ENCODE measurements around the gene CYP2A7. TPM values are rescaled to one million over a fixed set of nuclear protein-coding genes. Genes with fewer than 3 reads are reported as not detected.
A peak's percentile ranks its signal among the peaks of the same experiment; 100 is the strongest.
"Not testable (repeated sequence)": the region's sequence is repeated elsewhere in the genome, so short reads cannot be mapped to it uniquely, and the experiment has no call there.

CYP2A7 gene
- total and polyA plus RNA-seq, 7 experiments from 2014 or later, result not detected

DNA sequence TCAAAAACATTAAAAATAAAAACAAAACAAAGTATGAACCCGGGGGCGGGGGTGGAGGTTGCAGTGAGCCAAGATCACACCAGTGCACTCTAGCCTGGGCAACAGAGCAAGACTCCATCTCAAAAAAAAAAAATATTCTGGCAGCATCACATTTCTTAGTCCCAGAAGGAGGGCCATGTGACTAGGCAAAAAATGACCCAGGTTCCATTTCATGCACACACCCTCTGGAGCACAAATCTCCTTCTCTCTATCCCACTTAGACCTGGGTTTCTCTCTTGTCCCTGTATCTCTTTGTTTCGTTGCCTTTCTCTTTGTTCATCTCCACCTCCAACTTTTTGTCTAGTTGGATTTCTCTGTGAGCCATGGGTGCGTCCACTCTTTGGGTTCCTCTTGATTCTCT is 6.2 kb upstream of the CYP2A7 start:
- ChIA-PET CTCF (no interaction called here), POLR2A (no interaction called here)
- no peak overlapping the region for H3K4me3 ChIP-seq (ENCODE audit: low read length)
- H3K9me3 ChIP-seq (ENCODE audit: control insufficient read depth in 2 of 3, low read length in 3 of 3), result no peaks in the 10 kb centered on the region
- peaks cover 0 to 3% (median 0%) of the 10 kb centered on the region in 11 donors for H3K9me3 Mint-ChIP-seq
- no peaks in the 10 kb centered on the region for H3K27me3 ChIP-seq (ENCODE audit: control insufficient read depth in 2 of 2, insufficient read depth in 2 of 2, low read length in 2 of 2)
- H3K36me3 ChIP-seq (ENCODE audit: control insufficient read depth in 2 of 3, insufficient read depth in 3 of 3, low read length in 3 of 3), result no peaks in the 10 kb centered on the region
- peak overlapping the region in 1 of 9 donors; percentile 43 for H3K27ac Mint-ChIP-seq
- intact Hi-C loops (cut with micrococcal nuclease), result no loop called here
- H3K27me3 Mint-ChIP-seq, result peaks cover 9 to 37% (median 16%) of the 10 kb centered on the region in 5 donors
- no peaks in the 10 kb centered on the region for H3K4me1 Mint-ChIP-seq
- H3K36me3 Mint-ChIP-seq, result peaks cover 0 to 4% (median 0%) of the 10 kb centered on the region in 5 donors
- no peak for DNase-seq
- H3K4me3 Mint-ChIP-seq, result no peak overlapping the region
- ATAC-seq, result no peak
- no peak overlapping the region for H3K27ac ChIP-seq (ENCODE audit: low read depth, low read length)
- H3K4me1 ChIP-seq (ENCODE audit: control insufficient read depth in 2 of 2, insufficient read depth in 2 of 2, low read length in 2 of 2), result no peaks in the 10 kb centered on the region

DNA sequence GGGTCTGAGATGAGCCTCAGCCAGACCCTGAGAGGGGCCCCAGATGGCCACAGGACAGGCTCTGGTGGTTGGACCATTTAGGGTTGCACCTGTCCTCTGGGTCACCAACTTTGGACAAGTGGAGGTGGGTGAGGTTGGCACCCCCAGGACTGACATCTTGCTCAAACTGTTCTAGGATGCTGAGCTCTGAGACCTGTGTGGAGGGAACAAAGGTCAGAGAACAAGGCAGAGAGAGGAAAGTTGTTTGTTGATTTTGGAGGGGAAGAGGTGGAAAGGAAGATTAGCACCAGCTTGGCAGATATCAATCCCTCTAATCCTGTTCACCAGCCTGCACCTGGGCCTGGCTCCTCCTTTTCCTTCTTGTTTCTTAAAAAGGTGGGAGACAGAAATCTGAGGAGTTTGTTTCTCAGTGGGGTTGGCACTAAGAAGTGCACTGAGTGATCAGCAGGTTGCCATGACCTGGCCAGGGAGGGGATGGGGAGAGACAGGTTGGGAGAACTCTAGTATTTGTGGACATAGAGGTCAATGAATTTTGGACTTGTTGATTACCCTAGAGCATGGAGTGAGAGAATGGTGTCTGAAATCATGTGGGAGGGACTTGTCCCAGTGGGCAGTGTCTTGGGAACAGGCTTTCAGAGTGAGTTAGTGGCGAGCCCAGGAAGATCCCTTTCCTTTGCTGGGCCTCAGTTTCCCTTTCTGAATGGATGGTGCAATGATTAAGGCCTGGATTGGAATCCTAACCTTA is 2.3 kb upstream of the CYP2A7 start:
- DNase-seq; H3K36me3 Mint-ChIP-seq; H3K27me3 ChIP-seq (ENCODE audit: control insufficient read depth in 2 of 2, insufficient read depth in 2 of 2, low read length in 2 of 2); CTCF ChIA-PET; H3K36me3 ChIP-seq (ENCODE audit: control insufficient read depth in 2 of 3, insufficient read depth in 3 of 3, low read length in 3 of 3); H3K27ac ChIP-seq (ENCODE audit: low read depth, low read length); H3K4me1 ChIP-seq (ENCODE audit: control insufficient read depth in 2 of 2, insufficient read depth in 2 of 2, low read length in 2 of 2); H3K9me3 ChIP-seq (ENCODE audit: control insufficient read depth in 2 of 3, low read length in 3 of 3); H3K27ac Mint-ChIP-seq; H3K4me3 ChIP-seq (ENCODE audit: low read length); H3K9me3 Mint-ChIP-seq; ATAC-seq; H3K4me1 Mint-ChIP-seq; intact Hi-C loops (cut with micrococcal nuclease); H3K4me3 Mint-ChIP-seq; POLR2A ChIA-PET: not testable (repeated sequence)
- peaks cover 20 to 50% (median 23%) of the 10 kb centered on the region in 5 donors for H3K27me3 Mint-ChIP-seq

DNA sequence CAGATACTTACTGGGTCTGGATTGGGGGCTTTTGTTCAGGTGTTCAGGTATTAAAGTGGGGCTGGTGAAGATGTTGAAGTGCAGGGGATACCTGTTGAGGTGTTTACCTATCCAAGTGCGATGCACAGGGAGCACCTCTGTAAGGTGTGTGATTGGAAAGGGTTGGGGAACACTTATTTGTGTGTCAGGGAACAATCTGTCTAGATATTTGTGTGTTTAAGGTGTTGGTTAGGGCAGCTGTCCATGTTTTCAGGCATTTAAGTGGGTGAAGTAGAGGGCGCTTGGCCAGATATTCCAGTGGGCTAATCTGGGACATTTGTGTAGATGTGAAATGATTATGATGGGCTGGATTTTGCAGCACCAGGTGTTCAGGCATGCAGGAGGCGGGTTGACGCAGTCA is 2.7 kb downstream of the CYP2A7 start:
- CTCF ChIA-PET; H3K27me3 ChIP-seq (ENCODE audit: control insufficient read depth in 2 of 2, insufficient read depth in 2 of 2, low read length in 2 of 2); H3K4me1 ChIP-seq (ENCODE audit: control insufficient read depth in 2 of 2, insufficient read depth in 2 of 2, low read length in 2 of 2); DNase-seq; H3K27ac ChIP-seq (ENCODE audit: low read depth, low read length); H3K36me3 Mint-ChIP-seq; H3K9me3 Mint-ChIP-seq; intact Hi-C loops (cut with micrococcal nuclease); H3K9me3 ChIP-seq (ENCODE audit: control insufficient read depth in 2 of 3, low read length in 3 of 3); H3K36me3 ChIP-seq (ENCODE audit: control insufficient read depth in 2 of 3, insufficient read depth in 3 of 3, low read length in 3 of 3); H3K4me3 ChIP-seq (ENCODE audit: low read length); ATAC-seq; POLR2A ChIA-PET: not testable (repeated sequence)
- H3K27me3 Mint-ChIP-seq, result peaks cover 28 to 63% (median 44%) of the 10 kb centered on the region in 5 donors
- peaks cover 11 to 27% (median 17%) of the 10 kb centered on the region in 7 donors for H3K4me1 Mint-ChIP-seq
- peak overlapping the region in 2 of 10 donors; percentile 25 to 29 for H3K4me3 Mint-ChIP-seq
- H3K27ac Mint-ChIP-seq, result peak overlapping the region in 1 of 9 donors; percentile 11

DNA sequence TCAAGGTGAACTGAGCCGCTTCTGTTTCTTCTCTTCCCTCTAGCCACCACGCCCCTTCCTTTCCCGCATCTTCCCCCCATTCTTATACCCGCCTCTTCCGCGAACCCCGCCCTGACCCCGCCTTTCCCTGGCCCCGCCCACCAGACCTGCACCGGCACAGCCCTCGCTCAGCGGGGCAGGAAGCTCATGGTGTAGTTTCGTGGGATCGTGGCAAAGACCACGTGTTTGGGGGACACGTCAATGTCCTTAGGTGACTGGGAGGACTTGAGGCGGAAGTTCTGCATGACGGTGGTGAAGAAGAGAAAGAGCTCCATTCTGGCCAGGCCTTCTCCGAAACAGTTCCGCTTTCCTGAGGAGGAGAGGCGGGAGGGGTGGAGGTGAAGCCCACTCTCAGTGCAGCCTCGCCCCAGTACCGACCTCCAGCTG is 6.5 kb downstream of the CYP2A7 start:
- intact Hi-C loops (cut with micrococcal nuclease), result loop anchor here in 1 of 2 donors (1.0 kb wide), 2 partner anchors 31 to 77 kb away; no protein-coding TSS in a partner anchor
- DNase-seq, result peak; percentile 57 to 97 (median 90)
- H3K36me3 ChIP-seq (ENCODE audit: control insufficient read depth in 2 of 3, insufficient read depth in 3 of 3, low read length in 3 of 3); CTCF ChIA-PET; H3K4me1 ChIP-seq (ENCODE audit: control insufficient read depth in 2 of 2, insufficient read depth in 2 of 2, low read length in 2 of 2); H3K27me3 ChIP-seq (ENCODE audit: control insufficient read depth in 2 of 2, insufficient read depth in 2 of 2, low read length in 2 of 2); H3K9me3 ChIP-seq (ENCODE audit: control insufficient read depth in 2 of 3, low read length in 3 of 3): not testable (repeated sequence)
- H3K4me3 ChIP-seq (ENCODE audit: low read length), result peak overlapping the region; percentile 5
- Mint-ChIP-seq H3K27me3 (peaks cover 20 to 67% (median 30%) of the 10 kb centered on the region in 5 donors), H3K9me3 (peaks cover 0 to 10% (median 0%) of the 10 kb centered on the region in 11 donors), H3K4me3 (peak overlapping the region; percentile 72 to 85 (median 80)), H3K36me3 (peaks cover 0 to 16% (median 0%) of the 10 kb centered on the region in 5 donors), H3K27ac (peak overlapping the region; percentile 63 to 91 (median 87)), H3K4me1 (peaks cover 10 to 22% (median 14%) of the 10 kb centered on the region in 7 donors)
- ATAC-seq, result peak; percentile 93
- peak overlapping the region; percentile 45 for H3K27ac ChIP-seq (ENCODE audit: low read depth, low read length)
- POLR2A ChIA-PET, result interaction anchor here (0.6 kb wide), 1 partner anchor 27 kb away, joined by 7 read pairs; no protein-coding TSS in a partner anchor

DNA sequence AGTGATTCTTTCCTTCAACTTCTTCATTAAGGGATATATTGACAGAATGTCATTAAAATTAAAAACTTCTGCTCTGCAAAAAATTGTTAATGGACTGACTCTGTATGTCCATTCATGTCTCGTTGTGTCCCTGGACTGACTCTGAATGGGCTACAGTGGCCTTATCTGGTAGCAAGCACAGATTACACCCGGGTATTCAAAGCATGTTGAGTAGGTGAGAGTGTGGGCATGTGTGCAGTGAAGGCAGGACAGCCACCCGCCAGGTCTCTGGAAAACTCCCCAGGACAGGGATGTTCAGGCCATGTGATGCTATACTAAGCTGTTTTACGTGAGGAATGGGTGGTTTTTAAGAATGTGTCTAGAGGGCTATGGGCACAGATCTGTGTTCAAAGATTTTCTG is 7.2 kb downstream of the CYP2A7 start:
- Mint-ChIP-seq H3K4me3 (peak overlapping the region; percentile 72 to 85 (median 80)), H3K36me3 (peaks cover 0 to 16% (median 2%) of the 10 kb centered on the region in 5 donors), H3K27me3 (peaks cover 13 to 69% (median 26%) of the 10 kb centered on the region in 5 donors), H3K4me1 (peaks cover 10 to 22% (median 14%) of the 10 kb centered on the region in 7 donors), H3K27ac (peak overlapping the region in 7 of 9 donors; percentile 63 to 91 (median 87)), H3K9me3 (peaks cover 0 to 16% (median 0%) of the 10 kb centered on the region in 11 donors)
- POLR2A ChIA-PET; H3K27ac ChIP-seq (ENCODE audit: low read depth, low read length); DNase-seq; H3K4me1 ChIP-seq (ENCODE audit: control insufficient read depth in 2 of 2, insufficient read depth in 2 of 2, low read length in 2 of 2); H3K36me3 ChIP-seq (ENCODE audit: control insufficient read depth in 2 of 3, insufficient read depth in 3 of 3, low read length in 3 of 3); H3K9me3 ChIP-seq (ENCODE audit: control insufficient read depth in 2 of 3, low read length in 3 of 3); H3K27me3 ChIP-seq (ENCODE audit: control insufficient read depth in 2 of 2, insufficient read depth in 2 of 2, low read length in 2 of 2); CTCF ChIA-PET: not testable (repeated sequence)
- intact Hi-C loops (cut with micrococcal nuclease), result loop anchor here in 1 of 2 donors (1.0 kb wide), 2 partner anchors 31 to 77 kb away; no protein-coding TSS in a partner anchor
- ATAC-seq, result peak; percentile 21
- peak overlapping the region; percentile 5 for H3K4me3 ChIP-seq (ENCODE audit: low read length)

DNA sequence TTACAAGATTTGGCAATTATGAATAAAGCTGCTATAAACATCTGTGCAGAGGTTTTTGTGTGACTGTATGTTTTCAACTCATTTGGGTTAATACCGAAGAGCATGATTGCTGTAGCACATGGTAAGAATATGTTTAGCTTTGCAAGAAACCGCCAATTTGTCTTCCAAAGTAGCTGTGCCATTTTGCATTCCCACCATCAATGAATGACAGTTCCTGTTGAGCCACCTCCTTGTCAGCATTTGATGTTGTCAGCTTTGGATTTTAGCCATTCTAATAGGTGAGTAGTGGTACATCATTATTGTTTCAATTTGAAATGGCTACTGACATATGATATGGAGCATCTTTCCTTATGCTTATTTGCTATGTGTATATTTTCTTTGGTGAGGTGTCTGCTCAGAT is 8.2 kb downstream of the CYP2A7 start:
- H3K4me3 ChIP-seq (ENCODE audit: low read length); H3K4me3 Mint-ChIP-seq; H3K9me3 ChIP-seq (ENCODE audit: control insufficient read depth in 2 of 3, low read length in 3 of 3); intact Hi-C loops (cut with micrococcal nuclease); CTCF ChIA-PET; DNase-seq; ATAC-seq; H3K27ac Mint-ChIP-seq; H3K27me3 ChIP-seq (ENCODE audit: control insufficient read depth in 2 of 2, insufficient read depth in 2 of 2, low read length in 2 of 2); H3K4me1 ChIP-seq (ENCODE audit: control insufficient read depth in 2 of 2, insufficient read depth in 2 of 2, low read length in 2 of 2); H3K27ac ChIP-seq (ENCODE audit: low read depth, low read length); H3K36me3 ChIP-seq (ENCODE audit: control insufficient read depth in 2 of 3, insufficient read depth in 3 of 3, low read length in 3 of 3): not testable (repeated sequence)
- H3K27me3 Mint-ChIP-seq, result peaks cover 3 to 66% (median 16%) of the 10 kb centered on the region in 5 donors
- peaks cover 0 to 16% (median 4%) of the 10 kb centered on the region in 5 donors for H3K36me3 Mint-ChIP-seq
- peaks cover 10 to 19% (median 14%) of the 10 kb centered on the region in 7 donors for H3K4me1 Mint-ChIP-seq
- peaks cover 0 to 16% (median 0%) of the 10 kb centered on the region in 11 donors for H3K9me3 Mint-ChIP-seq
- POLR2A ChIA-PET, result interaction anchor here (0.6 kb wide), 1 partner anchor 35 kb away, joined by 3 read pairs; no protein-coding TSS in a partner anchor
